ENCODE measurements around the gene PPP1R11.
"Not testable (repeated sequence)": the region's sequence is repeated elsewhere in the genome, so short reads cannot be mapped to it uniquely, and the experiment has no call there.

PPP1R11 gene, protein sequence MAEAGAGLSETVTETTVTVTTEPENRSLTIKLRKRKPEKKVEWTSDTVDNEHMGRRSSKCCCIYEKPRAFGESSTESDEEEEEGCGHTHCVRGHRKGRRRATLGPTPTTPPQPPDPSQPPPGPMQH

DNA sequence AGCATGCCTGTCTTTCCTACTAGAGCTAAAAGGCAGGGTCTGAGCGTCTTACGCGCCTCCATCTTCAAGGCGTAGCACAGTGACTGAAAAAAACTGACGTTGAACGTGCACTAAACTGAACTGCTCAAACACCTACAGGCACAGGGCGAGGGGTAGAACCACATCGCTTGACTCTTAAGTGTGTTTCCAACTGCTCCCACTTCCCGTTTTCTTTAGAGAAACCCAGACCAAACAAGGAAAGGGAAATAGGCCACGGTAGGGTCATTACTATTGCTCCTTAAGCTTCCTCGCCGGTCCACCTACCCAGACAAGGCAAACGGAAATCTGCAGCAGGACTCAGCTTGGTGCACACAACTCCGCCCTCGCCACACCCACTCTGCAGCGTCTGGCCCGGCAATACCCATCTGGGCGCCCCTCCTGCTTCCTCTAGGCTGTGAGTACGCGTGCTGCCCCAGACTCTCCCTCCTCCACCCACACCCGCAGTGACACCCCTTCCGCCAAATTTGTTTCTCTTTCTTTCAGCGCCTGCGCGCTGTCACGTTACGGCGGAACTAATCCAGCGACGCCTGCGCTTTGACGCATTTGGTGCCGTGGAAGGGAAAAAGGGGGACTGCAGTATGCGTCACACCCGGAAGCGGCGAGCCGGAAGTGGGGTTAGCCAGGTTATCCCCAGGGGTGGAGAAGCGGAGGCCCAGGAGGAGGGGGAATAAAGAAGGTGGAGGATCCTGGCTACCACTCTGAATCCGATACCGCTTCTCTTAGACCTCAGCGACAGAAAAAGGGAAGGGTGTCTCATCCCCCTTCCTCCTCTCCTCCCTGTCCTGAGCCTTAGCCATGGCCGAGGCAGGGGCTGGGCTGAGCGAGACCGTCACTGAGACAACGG lies at the start of gene PPP1R11:
Gene PPP1R11 (plus strand): TSS at position 622 of the 883 bp plus-strand sequence. CDS start 213 bp downstream, at position 835.
- peak; percentile 93 for DNase-seq (ENCODE audit: low read depth, low spot score)
- TF ChIP-seq SUZ12 (IDR thresholded peaks at IDR 0.05; ENCODE audit: extremely low read depth, insufficient read depth, insufficient read length) (no peak), ZNF274 (IDR thresholded peaks at IDR 0.05; ENCODE audit: low read depth, low read length) (no peak), YY1 (IDR thresholded peaks at IDR 0.05; ENCODE audit: insufficient read depth, insufficient read length) (no peak)
- peaks cover 2% of the 10 kb centered on the region for H3K4me1 ChIP-seq (ENCODE audit: insufficient read depth, insufficient read length)

DNA sequence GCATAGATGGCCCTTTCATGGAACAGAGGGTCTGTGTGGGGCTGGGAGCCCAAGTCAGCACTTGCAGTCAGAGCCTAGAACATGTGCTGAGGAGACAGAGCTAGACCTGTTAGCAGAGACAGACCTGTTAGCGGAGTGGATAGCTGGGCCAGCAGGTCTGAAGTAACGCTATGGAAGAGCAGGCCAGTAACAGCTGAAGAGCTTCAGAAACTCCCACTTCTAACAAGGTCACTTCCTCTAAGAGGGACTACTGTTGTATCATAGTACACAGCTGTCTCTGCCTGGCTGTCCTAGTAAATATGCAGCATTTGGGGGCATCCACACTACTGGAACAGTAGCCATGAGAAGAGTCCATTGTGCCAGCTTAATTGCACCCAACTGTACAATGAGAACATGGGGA lies 47.2 kb upstream of the PPP1R11 start:
- H3K4me3 ChIP-seq (ENCODE audit: insufficient read length, low read depth): no peak overlapping the region
- H3K27me3 ChIP-seq (ENCODE audit: insufficient read depth, insufficient read length): no peaks in the 10 kb centered on the region
- no peak for DNase-seq (ENCODE audit: low read depth, low spot score)
- TF ChIP-seq ZNF274 (IDR thresholded peaks at IDR 0.05; ENCODE audit: low read depth, low read length) (no peak), YY1 (IDR thresholded peaks at IDR 0.05; ENCODE audit: insufficient read depth, insufficient read length) (no peak), SUZ12 (IDR thresholded peaks at IDR 0.05; ENCODE audit: extremely low read depth, insufficient read depth, insufficient read length) (no peak)
- no peaks in the 10 kb centered on the region for H3K36me3 ChIP-seq (ENCODE audit: insufficient read depth, insufficient read length, low read length)
- no peaks in the 10 kb centered on the region for H3K9me3 ChIP-seq (ENCODE audit: insufficient read depth, low read length)
- no peaks in the 10 kb centered on the region for H3K4me1 ChIP-seq (ENCODE audit: insufficient read depth, insufficient read length)
- H3K9ac ChIP-seq (ENCODE audit: insufficient read length, low read depth): no peak overlapping the region

More for the DNA sequence above, at the start of gene PPP1R11:
- Histone ChIP-seq H3K4me3 (ENCODE audit: insufficient read length, low read depth) (peak within 1 kb of the TSS; percentile 68), H3K9ac (ENCODE audit: insufficient read length, low read depth) (peak within 1 kb of the TSS; percentile 83), H3K36me3 (ENCODE audit: insufficient read depth, insufficient read length, low read length) (peaks cover 25% of the 10 kb centered on the region), H3K9me3 (ENCODE audit: insufficient read depth, low read length) (no peaks in the 10 kb centered on the region), H3K27me3 (ENCODE audit: insufficient read depth, insufficient read length) (no peaks in the 10 kb centered on the region)

- Histone ChIP-seq H3K9ac (ENCODE audit: insufficient read length, low read depth) (no peak overlapping the region), H3K9me3 (ENCODE audit: insufficient read depth, low read length) (no peaks in the 10 kb centered on the region), H3K4me3 (ENCODE audit: insufficient read length, low read depth) (no peak overlapping the region), H3K36me3 (ENCODE audit: insufficient read depth, insufficient read length, low read length) (no peaks in the 10 kb centered on the region), H3K4me1 (ENCODE audit: insufficient read depth, insufficient read length) (no peaks in the 10 kb centered on the region), H3K27me3 (ENCODE audit: insufficient read depth, insufficient read length) (no peaks in the 10 kb centered on the region)
- DNase-seq (ENCODE audit: low read depth, low spot score): no peak
- TF ChIP-seq YY1 (IDR thresholded peaks at IDR 0.05; ENCODE audit: insufficient read depth, insufficient read length) (no peak), ZNF274 (IDR thresholded peaks at IDR 0.05; ENCODE audit: low read depth, low read length) (no peak), SUZ12 (IDR thresholded peaks at IDR 0.05; ENCODE audit: extremely low read depth, insufficient read depth, insufficient read length) (no peak)
Observed at GRCh38 chr6:30020626-30021025, 46.4 kb upstream of the PPP1R11 start.

- Histone ChIP-seq H3K27me3 (ENCODE audit: insufficient read depth, insufficient read length) (no peaks in the 10 kb centered on the region), H3K36me3 (ENCODE audit: insufficient read depth, insufficient read length, low read length) (no peaks in the 10 kb centered on the region), H3K9ac (ENCODE audit: insufficient read length, low read depth) (no peak overlapping the region), H3K9me3 (ENCODE audit: insufficient read depth, low read length) (no peaks in the 10 kb centered on the region), H3K4me1 (ENCODE audit: insufficient read depth, insufficient read length) (no peaks in the 10 kb centered on the region), H3K4me3 (ENCODE audit: insufficient read length, low read depth) (no peak overlapping the region)
- no peak for DNase-seq (ENCODE audit: low read depth, low spot score)
- TF ChIP-seq YY1 (IDR thresholded peaks at IDR 0.05; ENCODE audit: insufficient read depth, insufficient read length) (no peak), ZNF274 (IDR thresholded peaks at IDR 0.05; ENCODE audit: low read depth, low read length) (no peak), SUZ12 (IDR thresholded peaks at IDR 0.05; ENCODE audit: extremely low read depth, insufficient read depth, insufficient read length) (no peak)
Observed at GRCh38 chr6:30022189-30022588, 44.8 kb upstream of the PPP1R11 start.

DNA sequence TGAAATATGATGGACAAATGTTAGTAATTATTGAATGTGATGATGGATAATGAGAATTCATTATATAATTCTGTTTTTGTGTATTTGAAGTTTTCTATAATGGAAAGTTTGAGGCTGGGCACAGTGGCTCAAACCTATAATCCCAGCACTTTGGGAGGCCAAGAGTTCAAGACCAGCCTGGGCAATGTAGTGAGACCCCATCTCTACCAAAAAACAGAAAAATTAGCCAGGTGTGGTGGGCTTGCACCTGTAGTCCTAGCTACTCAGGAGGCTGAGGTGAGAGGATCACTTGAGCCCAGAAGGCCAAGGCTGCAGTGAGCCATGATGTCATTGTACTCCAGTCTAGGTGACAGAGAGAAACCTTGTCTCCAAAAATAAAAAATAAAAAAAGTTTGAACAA lies 44.3 kb upstream of the PPP1R11 start:
- not testable (repeated sequence) for H3K36me3 ChIP-seq (ENCODE audit: insufficient read depth, insufficient read length, low read length); H3K4me1 ChIP-seq (ENCODE audit: insufficient read depth, insufficient read length); H3K4me3 ChIP-seq (ENCODE audit: insufficient read length, low read depth); H3K9me3 ChIP-seq (ENCODE audit: insufficient read depth, low read length); H3K9ac ChIP-seq (ENCODE audit: insufficient read length, low read depth); H3K27me3 ChIP-seq (ENCODE audit: insufficient read depth, insufficient read length); DNase-seq (ENCODE audit: low read depth, low spot score)

GRCh38 chr6:30025186-30025585 lies 41.8 kb upstream of the PPP1R11 start:
- Histone ChIP-seq H3K27me3 (ENCODE audit: insufficient read depth, insufficient read length) (no peaks in the 10 kb centered on the region), H3K4me3 (ENCODE audit: insufficient read length, low read depth) (no peak overlapping the region), H3K9me3 (ENCODE audit: insufficient read depth, low read length) (no peaks in the 10 kb centered on the region), H3K4me1 (ENCODE audit: insufficient read depth, insufficient read length) (no peaks in the 10 kb centered on the region), H3K9ac (ENCODE audit: insufficient read length, low read depth) (no peak overlapping the region), H3K36me3 (ENCODE audit: insufficient read depth, insufficient read length, low read length) (no peaks in the 10 kb centered on the region)
- no peak for TF ChIP-seq YY1 (IDR thresholded peaks at IDR 0.05; ENCODE audit: insufficient read depth, insufficient read length)
- TF ChIP-seq ZNF274 (IDR thresholded peaks at IDR 0.05; ENCODE audit: low read depth, low read length): no peak
- TF ChIP-seq SUZ12 (IDR thresholded peaks at IDR 0.05; ENCODE audit: extremely low read depth, insufficient read depth, insufficient read length): no peak
- DNase-seq (ENCODE audit: low read depth, low spot score): no peak

DNA sequence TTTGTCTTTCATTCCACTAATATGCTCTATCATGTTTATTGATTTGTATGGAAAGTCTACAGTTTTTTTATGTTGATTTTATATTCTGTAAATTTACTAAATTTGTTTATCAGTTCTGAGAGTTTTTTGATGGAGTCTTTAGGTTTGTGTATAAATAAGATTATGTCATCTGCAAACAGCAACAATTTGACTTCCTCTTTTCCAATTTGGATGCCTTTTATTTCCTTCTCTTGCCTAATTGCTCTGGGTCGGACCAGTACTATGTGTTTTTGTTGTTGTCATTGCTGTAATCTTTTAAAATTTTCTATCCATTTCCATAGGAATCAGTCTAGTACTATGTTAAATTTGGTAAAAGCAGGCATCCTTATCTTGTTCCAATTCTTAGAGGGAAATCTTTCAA lies 37.4 kb upstream of the PPP1R11 start:
- Histone ChIP-seq H3K27me3 (ENCODE audit: insufficient read depth, insufficient read length) (no peaks in the 10 kb centered on the region), H3K4me3 (ENCODE audit: insufficient read length, low read depth) (no peak overlapping the region), H3K4me1 (ENCODE audit: insufficient read depth, insufficient read length) (no peaks in the 10 kb centered on the region), H3K36me3 (ENCODE audit: insufficient read depth, insufficient read length, low read length) (peaks cover 2% of the 10 kb centered on the region), H3K9me3 (ENCODE audit: insufficient read depth, low read length) (no peaks in the 10 kb centered on the region), H3K9ac (ENCODE audit: insufficient read length, low read depth) (no peak overlapping the region)
- no peak for DNase-seq (ENCODE audit: low read depth, low spot score)
- TF ChIP-seq SUZ12 (IDR thresholded peaks at IDR 0.05; ENCODE audit: extremely low read depth, insufficient read depth, insufficient read length) (no peak), ZNF274 (IDR thresholded peaks at IDR 0.05; ENCODE audit: low read depth, low read length) (no peak), YY1 (IDR thresholded peaks at IDR 0.05; ENCODE audit: insufficient read depth, insufficient read length) (no peak)
